GM18858 (cell line): ENCODE data around the gene TPM4.

Source experiments
- ATAC-seq: cut with Tn5 transposase; IDR thresholded peaks from one replicate; pipeline ENCODE4 v1.9.1; 2021; ENCODE audit not compliant: unreplicated experiment

The TPM4 gene

DNA sequence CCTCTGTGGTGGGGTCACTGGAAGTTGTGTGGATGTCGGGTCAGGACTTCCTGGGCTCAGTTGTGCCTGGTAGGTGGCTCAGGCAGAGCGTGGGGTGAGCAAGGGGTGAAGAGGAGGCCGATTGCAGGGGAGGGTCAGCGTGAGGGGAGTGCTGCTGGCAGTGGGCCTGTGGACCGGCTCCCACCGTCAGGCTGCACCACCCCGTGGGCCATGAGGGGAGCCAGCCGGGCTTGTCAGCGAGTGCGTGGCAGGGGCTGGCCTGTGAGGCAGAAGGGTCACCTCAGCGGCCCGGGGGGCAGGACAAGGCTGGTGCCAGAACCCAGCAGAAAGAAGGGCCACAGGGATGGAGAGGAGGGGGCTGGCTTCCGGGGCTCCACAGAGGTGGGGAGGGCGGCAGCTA is 48.7 kb downstream of the TPM4 start:
- ATAC-seq = no peak

DNA sequence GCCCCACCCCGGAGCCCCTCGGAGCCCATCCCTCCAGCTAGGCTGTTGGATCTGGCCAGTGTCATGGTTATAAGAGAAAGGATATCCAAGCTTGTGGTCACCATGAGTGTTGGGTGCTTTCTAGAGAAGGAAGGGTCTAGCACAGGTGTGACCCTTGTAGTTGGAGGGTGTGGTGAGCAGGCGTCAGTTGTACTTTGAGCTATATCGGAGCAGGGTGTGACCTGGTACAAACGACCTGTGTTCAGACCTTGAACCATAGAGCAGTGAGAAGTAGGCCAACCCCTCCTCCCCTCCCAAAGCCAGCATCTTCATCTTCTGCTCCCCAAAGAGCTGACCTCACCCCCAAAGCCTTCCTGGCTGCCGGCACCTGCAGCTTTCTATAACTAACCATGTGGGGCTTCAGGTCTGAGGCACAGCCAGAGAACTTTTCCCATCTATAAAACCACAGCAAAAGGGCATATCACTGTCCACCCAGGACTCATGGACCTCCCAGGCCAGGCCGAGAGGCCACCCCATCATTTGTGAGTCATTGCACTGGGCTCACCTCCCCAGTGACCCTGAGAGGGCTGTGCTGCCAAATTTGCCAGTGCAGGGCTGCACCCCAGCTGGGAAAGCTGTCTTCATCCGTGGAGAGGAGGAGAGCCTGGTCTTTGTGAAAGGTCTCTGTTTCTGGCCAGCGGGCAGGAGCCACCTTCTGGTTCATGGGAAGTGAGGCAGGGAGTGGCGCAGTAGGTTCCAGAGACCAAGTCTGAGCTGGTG is 49.6 kb downstream of the TPM4 start:
- ATAC-seq = no peak

DNA sequence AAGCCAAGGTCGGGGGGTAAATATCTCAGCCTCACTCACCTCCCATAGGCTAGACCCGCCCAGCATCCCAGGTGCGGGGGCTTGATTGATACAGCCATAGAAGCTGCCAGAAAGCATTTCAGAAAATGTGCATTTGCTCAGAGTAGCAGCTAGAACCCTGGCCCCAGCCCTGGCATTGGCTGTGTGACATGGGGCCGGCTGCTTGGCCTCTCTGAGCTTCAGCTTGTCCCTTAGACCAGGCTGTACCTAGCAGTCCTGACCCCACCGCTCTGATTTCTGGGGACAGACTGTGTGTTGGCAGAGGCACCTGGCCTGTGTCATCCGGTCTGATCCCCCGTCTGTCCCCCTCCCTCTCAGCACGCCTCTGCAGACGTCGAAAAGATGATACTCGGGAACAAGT is 50.8 kb downstream of the TPM4 start:
- no peak for ATAC-seq

DNA sequence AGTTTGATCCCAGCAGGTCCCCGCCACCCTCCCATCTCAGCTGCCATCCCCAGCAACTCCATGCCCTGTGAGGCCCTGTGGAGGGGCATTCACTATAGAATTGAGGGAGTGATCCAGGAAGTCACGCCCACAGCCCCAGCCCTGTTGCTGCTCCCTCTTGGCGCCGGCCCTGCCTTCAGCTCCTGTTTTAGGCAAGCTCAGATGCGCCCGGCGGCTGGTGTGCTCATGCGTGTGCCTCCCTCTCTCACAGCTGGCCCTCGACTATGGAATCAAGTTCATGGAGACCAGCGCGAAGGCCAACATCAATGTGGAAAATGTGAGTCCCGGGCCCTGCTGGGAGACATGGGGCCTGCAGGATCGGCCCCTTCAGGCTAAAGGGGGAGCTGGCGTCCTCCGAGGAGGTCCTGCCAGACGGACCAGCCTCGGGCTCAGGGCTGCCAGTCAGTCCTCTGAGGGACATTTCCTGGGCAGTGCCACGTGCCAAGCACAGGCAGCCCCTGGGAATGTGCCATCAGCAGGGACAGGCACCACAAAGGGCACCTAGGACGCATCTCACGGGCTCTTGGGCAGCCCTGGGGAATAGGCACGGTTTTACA is 51.6 kb downstream of the TPM4 start:
- ATAC-seq = no peak

DNA sequence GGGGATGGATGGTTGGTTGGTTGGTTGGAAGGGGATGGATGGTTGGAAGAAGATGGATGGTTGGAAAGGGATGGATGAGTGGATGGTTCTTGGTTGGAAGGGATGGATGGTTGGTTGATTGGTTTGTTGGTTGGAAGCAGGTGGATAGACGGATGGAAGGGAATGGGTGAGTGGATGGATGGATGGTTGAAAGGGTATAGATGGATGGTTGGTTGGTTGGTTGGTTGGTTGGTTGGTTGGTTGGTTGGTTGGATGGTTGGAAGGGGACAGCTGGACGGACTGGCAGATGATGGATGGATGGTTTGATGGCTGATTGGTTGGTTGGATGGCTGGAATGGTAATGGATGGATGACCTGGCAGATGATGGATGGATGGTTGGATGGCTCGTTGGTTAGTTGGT is 55.4 kb downstream of the TPM4 start:
- ATAC-seq = no peak

DNA sequence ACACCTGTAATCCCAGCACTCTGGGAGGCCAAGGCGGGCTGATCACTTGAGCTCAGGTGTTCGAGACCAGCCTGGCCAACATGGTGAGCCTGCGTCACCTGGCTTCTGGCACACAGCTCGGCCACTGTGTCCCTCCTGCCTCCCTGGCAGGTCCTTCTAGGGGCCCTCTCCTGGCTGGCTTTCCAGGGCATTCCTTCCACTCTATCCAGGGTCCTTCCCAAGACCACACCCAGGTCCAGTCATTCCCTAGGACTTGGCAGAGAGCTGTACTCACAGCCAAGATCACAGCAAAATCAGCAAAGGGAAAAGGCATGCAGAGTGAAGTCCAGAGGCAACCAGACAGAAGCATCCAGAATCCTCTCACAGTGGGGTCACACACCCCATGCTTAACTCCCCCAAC is 57.5 kb downstream of the TPM4 start:
- no peak for ATAC-seq

DNA sequence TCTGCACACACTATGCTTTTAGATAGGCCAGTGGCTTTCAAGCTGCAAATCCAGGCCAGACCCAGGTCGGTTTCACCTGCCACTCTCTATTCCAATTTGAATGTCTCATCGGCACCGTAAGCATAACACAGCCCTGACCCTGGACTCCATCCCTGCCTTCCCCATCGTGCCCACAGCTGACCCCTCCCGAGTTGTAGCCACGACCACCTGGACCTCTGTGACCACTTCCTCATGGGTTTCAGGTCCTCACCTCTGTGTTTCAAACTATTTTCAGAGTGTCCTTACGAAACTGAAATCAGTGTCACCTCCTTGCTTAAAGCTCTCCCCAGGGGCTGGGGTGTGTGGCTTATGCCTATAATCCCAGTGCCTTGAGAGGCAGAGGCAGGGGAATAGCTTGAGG is 58.2 kb downstream of the TPM4 start:
- no peak for ATAC-seq

DNA sequence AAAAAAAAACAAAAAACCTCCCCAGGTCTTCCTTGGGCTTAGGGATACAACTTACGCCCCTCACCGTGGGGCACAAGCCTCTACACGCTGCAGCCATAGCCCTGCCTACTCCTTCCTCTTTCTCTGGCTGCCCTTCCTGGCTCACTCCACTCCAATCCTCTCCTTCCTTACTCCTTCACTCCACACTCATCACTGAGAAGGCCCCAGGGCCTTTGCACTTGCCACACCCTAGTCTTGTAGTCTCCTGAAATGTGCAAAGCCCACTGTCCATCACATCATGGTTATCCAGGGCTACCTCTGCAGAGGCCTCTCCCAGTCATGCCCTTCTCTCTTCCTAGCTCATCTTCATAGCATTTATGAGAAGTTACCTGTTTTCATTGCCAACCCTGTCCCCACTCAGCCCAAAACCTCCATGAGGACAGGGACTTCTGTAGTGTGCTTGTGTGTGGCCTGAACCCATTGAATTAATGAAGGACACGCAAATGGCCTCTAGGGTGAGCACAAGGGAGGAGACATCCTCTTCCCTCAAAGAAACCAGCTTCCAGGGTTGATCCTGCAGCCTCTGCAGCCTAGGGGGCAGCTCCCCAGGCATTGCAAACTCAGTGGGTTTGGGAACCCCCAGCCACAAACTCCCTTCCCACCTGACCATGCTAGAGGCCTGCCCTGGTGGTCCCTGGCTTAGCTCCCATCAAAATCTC is 59.3 kb downstream of the TPM4 start:
- ATAC-seq = no peak

DNA sequence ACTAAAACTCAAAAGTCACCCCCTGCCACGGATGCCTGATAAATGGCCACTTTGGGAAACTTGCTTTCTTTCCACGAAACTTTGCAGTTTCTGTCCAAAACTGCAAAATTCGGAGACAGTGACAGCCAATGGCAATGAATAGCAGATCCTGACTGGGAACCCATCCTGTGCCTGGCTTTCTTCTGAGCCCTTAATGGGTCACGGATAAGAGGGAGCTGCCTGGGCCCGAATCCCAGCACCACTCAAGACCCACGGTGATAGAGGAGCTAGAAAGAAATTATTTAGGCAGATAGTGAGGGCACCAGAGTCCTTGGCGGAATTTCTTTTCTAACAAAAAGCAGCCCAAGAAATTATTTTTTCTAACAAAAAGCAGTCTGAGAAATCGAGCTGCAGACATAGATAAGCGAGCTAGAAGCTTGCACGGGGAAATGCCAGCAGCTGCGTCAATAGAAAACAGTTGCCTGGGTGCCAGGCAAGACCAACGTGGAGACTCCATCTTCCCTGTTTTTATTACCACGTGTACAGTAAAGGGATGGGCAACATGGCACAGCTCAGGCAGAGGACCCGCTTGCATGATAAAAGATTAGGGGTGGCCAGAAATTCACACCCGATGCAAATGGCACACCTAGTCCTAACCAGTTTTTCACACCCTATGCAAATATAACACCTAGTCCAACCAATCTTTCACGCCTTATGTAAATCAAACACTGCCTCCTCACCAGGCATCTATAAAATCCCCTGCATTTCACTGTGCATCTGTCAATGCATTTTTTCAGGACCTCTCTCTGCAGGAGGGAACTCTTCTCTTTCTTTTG is 60.1 kb downstream of the TPM4 start:
- no peak for ATAC-seq

DNA sequence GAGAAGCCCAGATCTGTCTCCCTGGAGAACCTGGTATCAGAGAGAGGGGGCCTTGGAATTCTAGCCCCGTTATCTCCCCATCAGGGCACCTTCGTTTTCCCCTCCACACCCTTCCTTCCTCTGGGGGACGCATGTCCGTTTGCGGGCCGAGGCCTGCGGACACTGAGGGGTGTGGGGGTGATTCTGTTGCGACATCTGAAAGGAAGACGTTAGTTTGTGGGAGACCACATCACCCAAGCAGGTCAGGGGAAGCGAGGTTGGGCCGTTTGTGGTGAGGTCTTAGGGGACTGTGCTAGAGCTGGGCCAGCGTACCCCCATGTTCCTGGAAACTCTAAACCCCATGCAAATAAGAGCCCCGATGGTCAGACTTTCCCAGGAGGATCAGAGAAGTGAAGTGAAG is 63.5 kb downstream of the TPM4 start:
- no peak for ATAC-seq

DNA sequence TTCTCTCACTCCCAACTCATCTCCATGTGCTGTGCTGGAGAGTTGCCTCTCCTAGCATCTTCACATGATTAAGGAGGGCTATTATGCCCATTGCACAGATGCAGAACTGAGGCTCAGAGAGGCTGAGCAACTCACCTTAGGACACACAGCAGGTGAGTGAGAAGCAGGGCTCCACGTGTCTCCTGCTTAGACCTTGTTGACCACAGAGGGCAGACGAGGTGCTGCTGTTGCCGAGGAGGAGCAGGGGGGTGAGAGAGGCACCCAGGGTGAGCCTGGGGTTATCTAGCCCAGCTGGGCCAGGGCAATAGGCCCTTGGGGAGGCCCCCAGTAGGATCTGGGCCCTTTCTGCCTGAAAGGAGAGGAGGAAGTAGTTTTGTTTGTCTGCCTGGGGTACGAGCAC is 64.7 kb downstream of the TPM4 start:
- no peak for ATAC-seq

DNA sequence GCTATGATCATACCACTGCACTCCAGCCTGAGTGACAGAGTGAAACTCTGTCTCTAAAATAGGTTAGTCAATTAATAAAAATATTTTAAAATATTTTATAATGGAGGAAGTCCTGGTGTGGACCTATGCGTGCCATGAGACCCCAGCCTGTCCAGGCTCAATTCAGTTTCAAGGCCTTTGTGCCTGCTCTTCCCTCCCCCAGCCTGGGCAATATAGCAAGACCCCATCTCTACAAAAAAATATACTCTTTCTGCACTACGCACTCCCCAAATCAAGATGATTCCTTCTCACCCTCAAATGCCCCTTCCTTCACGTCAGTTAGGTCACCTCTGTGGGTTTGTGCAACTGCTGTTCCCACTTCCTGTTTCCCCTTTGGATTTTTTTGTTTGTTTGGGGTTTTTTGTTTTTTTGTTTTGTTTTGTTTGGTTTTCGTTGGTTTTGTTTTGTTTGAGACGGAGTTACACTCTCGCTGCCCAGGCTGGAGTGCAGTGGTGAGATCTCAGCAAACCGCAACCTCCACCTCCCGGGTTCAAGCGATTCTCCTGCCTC is 65.8 kb downstream of the TPM4 start:
- ATAC-seq = no peak

DNA sequence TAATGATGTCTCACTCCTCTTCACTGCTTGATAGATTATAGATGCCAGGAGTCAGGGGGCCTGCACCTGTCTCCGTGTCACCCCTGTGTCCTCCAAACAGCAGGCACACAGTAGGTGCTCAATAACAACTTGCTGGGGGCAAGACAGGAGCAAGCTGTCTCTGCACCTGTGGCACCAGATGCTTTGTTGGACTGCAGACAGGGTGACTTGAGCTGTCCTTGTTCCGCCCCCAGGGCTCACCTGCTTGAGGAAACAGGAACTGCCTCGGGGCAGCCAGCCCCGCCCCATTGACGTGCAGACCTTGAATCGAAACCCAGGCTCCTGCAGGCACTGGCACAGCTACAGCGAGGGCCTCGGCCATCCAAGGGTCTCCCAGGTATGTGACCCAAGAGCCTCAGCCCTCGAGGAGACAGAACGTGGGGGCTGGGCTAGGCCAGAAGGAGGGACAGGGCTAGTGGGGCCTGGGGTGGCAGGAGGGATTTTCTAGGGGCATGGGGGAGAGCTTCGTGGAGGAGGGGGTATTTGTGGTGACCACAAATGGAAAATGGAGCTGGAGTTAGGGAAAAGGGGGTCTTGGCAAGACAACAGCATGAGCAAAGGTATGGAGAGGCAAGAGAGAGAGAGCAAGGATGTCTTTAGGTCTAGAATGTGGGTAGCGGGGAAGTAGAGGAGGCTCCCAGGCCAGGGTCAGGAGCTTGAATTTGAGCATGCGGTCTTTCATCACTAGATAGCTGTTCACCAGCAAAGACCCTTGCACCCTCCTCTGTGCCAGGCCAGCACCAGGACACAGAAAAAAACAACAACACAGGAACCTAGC is 67.3 kb downstream of the TPM4 start, which contains the start of gene HSH2D:
TSS of gene HSH2D (plus strand) at position 287 of the 817 bp plus-strand sequence. CDS start 5,066 bp downstream, outside the sequence.
- ATAC-seq = peak; percentile 54

DNA sequence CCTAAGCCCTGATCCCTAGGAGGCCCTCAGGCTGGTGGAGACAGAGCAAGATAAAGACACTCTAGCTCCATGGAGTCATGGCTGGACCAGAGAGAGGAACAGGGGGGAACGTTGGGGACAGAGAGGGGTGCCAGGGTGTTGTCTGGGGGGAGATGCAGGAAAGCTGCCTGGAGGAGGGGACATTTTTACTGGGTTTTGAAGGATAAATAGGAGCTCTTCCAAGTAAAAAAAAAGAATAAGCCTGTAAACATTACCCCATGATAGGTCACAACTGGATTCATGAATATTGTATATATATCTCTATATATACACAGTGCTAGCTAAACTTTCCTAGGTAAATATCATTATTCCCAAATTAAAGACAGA is 67.9 kb downstream of the TPM4 start:
- no peak for ATAC-seq

DNA sequence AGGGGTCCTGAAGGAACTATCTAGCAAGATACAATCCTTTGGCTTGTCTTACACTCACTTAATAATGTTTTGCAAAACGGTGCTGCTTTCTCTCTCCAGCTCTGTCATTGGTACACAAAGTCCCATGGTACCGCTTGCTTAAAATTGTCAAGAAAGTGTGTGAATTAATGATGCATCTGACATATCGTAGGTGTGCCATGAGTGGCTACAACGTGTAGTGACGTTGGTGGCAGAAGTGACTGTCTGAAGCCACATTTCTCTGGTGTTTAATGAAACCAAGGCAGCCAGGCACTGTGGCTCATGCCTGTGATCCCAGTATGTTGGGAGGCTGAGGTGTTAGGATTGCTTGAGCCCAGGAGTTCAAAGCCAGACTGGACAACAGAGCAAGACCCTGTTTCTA is 69.8 kb downstream of the TPM4 start:
- no peak for ATAC-seq

DNA sequence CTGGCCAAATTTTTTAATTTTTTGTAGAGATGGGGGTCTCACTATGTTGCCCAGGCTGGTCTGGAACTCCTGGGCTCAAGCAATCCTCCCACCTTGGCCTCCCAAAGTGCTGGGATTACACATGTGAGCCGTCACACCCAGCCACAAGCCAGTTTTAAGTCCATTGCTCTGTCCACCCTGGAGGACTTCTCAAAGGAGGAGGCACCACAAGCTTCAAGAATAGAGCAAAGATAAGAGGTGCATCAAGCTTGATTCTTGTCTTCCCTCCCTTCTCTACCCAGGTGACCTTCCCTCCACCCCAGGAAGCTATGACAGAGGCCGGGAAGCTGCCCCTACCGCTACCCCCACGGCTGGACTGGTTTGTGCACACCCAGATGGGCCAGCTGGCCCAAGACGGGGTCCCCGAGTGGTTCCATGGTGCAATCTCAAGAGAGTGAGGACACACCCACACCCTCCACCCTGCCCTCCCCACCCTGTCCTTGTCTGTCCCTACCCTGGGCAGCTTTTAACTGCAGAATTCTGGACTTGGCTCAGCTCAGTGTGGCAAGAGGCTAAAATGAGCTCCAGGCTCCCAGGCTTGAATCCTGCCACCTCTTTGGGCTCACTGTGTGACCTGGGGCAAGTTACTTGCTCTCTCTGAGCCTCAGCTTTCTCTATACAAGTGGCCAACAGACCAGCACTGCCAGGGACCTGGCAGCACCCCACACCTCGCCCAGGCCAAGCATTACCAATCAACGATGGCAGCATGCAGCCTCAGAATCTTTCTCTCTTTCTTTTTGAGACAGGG is 72.3 kb downstream of the TPM4 start:
- ATAC-seq = no peak
